Testis (tissue), 3 donors: ENCODE measurements around the gene PIP5K1C. TPM values are rescaled to one million over a fixed set of nuclear protein-coding genes. Genes with fewer than 3 reads are reported as not detected.

Experiments used
- DNase-seq: peaks from one replicate; pipeline ENCODE4 v3.0.0-alpha.2; 2019
- H3K27ac ChIP-seq, 2 donors: fragments of 200-600 bp; sonication (generic); one replicate each; pipeline ENCODE4 v1.5.1; 2019
- H3K27me3 ChIP-seq: fragments of 200-600 bp; sonication (generic); one replicate; pipeline ENCODE4 v1.5.1; 2019
- H3K36me3 ChIP-seq: fragments of 200-600 bp; sonication (generic); one replicate; pipeline ENCODE4 v1.5.1; 2017; ENCODE audit warnings: low read depth; ENCODE audit errors: missing control alignments
- H3K4me1 ChIP-seq: fragments of 200-600 bp; sonication (generic); one replicate; pipeline ENCODE4 v1.5.1; 2019
- H3K4me3 ChIP-seq, 2 donors: fragments of 200-600 bp; sonication (generic); one replicate each; pipeline ENCODE4 v1.5.1; 2017 to 2019
- H3K9me3 ChIP-seq: fragments of 200-600 bp; sonication (generic); one replicate; pipeline ENCODE4 v1.5.1; 2017
- POLR2A ChIP-seq: fragments of 450-650 bp; IDR thresholded peaks from one replicate; pipeline ENCODE4 v1.6.1; 2017; ENCODE audit warnings: antibody characterized with exemption, mild to moderate bottlenecking, moderate library complexity
- WGBS, 2 donors: methylation state at CpG; one replicate each; pipeline ENCODE4 v1.1.5; 2018; 5-methylcytosine and 5-hydroxymethylcytosine counted together
- intact Hi-C: fragments of 100-400 bp; cut with DNase I; formaldehyde crosslinking; loops from one replicate; pipeline ENCODE4 v1.15.1; 2023; ENCODE audit warnings: low total_unique reads
- polyA plus RNA-seq: library from polyadenylated mRNA; stranded (reverse); fragments of 350-450 nt; fragmentation: Illumina TruSeq; extraction: RNeasy Lipid Tissue Mini Kit (QIAGEN cat#74804); gene quantifications from one replicate; pipeline ENCODE4 v1.2.3, GENCODE V29; 2014; ENCODE audit warnings: low read depth, low replicate concordance; ENCODE audit not compliant: insufficient read depth
- total RNA-seq, 2 donors: library from RNA; depleted of rRNA; stranded (reverse); fragments of >200 nt; gene quantifications; one replicate each; pipeline ENCODE4 v1.2.3, GENCODE V29; 2016
- TF ChIP-seq, protein P1 (sequence below), 3 experiments: fragments of 450-650 bp in 2 of 3; fragments of 200-600 bp in 1 of 3; sonication (generic) in 1 of 3; IDR thresholded peaks; one replicate each; pipeline ENCODE4 v1.5.1; 2016 to 2019; ENCODE audit warnings: antibody characterized with exemption in 3 of 3, mild to moderate bottlenecking in 2 of 3, moderate library complexity in 1 of 3

PIP5K1C gene
- total and polyA plus RNA-seq, 3 donors from 2014 or later = 80.2 to 99.1 (median 87.0) TPM

GRCh38 chr19:3664879-3665642 lies 35.2 kb downstream of the PIP5K1C start:
- WGBS, 2 donors = 76% methylated on average over 12 to 19 of the region's 19 CpGs

DNA sequence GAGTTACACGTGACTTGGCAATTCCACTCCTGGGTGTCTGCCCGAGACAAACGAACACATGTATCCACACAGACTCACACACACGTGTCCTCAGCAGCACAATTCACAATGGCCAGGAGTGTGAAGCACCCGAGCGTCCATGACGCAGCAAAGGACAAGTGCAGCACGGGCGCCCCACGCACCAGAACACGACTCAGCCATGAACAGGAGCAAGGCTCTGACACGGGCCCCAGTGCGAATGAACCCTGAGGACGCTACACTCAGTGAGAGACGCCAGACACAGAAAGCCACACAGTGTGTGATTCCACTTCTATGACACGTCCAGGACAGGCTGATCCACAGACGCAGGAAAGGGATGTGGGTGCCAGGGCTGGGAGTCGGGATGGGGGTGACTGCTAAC lies 36.4 kb downstream of the PIP5K1C start:
- WGBS, 2 donors = 89 to 94% methylated on average over 14 to 18 of the region's 18 CpGs
- intact Hi-C loops = no loop called here
- no peaks in the 10 kb centered on the region for H3K27me3 ChIP-seq

More at GRCh38 chr19:3664879-3665642, 35.2 kb downstream of the PIP5K1C start:
- H3K27ac ChIP-seq = no peak overlapping the region
- peaks cover 17% of the 10 kb centered on the region for H3K4me1 ChIP-seq
- H3K9me3 ChIP-seq = no peaks in the 10 kb centered on the region
- DNase-seq = no peak
- intact Hi-C loops = no loop called here
- H3K36me3 ChIP-seq = no peaks in the 10 kb centered on the region
- no peak overlapping the region for H3K4me3 ChIP-seq
- no peak for TF ChIP-seq POLR2A
- TF ChIP-seq, protein P1, sequence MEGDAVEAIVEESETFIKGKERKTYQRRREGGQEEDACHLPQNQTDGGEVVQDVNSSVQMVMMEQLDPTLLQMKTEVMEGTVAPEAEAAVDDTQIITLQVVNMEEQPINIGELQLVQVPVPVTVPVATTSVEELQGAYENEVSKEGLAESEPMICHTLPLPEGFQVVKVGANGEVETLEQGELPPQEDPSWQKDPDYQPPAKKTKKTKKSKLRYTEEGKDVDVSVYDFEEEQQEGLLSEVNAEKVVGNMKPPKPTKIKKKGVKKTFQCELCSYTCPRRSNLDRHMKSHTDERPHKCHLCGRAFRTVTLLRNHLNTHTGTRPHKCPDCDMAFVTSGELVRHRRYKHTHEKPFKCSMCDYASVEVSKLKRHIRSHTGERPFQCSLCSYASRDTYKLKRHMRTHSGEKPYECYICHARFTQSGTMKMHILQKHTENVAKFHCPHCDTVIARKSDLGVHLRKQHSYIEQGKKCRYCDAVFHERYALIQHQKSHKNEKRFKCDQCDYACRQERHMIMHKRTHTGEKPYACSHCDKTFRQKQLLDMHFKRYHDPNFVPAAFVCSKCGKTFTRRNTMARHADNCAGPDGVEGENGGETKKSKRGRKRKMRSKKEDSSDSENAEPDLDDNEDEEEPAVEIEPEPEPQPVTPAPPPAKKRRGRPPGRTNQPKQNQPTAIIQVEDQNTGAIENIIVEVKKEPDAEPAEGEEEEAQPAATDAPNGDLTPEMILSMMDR (IDR thresholded peaks at IDR 0.05) = no peak
- H3K27me3 ChIP-seq = no peaks in the 10 kb centered on the region

GRCh38 chr19:3661284-3662238 lies 38.7 kb downstream of the PIP5K1C start:
- no peaks in the 10 kb centered on the region for H3K9me3 ChIP-seq
- no peak for TF ChIP-seq POLR2A
- TF ChIP-seq, protein P1 (IDR thresholded peaks at IDR 0.05) = no peak
- H3K36me3 ChIP-seq = no peaks in the 10 kb centered on the region
- DNase-seq = no peak
- no peaks in the 10 kb centered on the region for H3K27me3 ChIP-seq
- peaks cover 3% of the 10 kb centered on the region for H3K4me1 ChIP-seq
- no peak overlapping the region for H3K27ac ChIP-seq
- H3K4me3 ChIP-seq = no peak overlapping the region
- intact Hi-C loops = no loop called here
- WGBS, 2 donors = 95 to 98% methylated on average over 24 to 34 of the region's 34 CpGs

More for the DNA sequence above, 36.4 kb downstream of the PIP5K1C start:
- no peak for DNase-seq
- TF ChIP-seq, protein P1 (IDR thresholded peaks at IDR 0.05) = no peak
- no peak for TF ChIP-seq POLR2A
- H3K4me1 ChIP-seq = peaks cover 5% of the 10 kb centered on the region
- no peaks in the 10 kb centered on the region for H3K36me3 ChIP-seq
- H3K9me3 ChIP-seq = no peaks in the 10 kb centered on the region
- H3K27ac ChIP-seq = no peak overlapping the region
- H3K4me3 ChIP-seq = no peak overlapping the region

DNA sequence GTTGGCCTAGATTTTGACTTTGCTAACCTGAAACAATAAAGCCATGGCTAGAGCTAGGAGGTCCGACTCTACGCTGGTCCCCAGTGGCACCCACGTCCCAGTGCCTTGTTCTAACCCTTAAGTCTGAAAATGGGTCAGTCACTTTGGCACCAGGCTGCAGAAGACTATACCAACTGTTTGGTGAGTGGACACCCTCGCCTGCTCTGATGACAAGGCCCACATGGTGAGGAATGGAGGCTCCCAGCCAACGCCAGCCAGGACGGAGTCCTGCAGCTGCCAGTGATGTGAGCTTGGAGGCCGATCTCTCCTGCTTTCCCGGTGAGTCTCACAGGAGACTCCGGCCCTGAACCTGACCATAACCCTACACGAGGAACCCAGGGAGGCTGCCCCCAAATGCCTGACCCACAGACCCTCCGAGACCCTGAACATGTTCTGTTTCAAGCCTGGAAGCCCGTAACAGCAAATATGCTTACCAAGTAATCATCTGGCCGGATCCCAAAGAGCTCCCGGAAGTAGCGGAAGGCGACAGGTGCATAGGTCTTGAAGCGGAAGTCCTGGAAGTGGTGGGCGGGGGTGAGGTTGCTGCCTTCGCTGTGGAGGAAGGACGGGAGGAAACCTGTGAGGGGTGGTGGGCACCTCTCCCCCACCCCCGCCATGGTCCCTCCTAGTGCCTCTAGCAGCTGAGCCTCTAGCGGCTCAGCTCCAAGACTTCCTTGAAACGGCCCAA lies 39.6 kb downstream of the PIP5K1C start:
- Histone ChIP-seq H3K4me1 (peaks cover 3% of the 10 kb centered on the region), H3K4me3 (no peak overlapping the region), H3K36me3 (no peaks in the 10 kb centered on the region), H3K9me3 (no peaks in the 10 kb centered on the region), H3K27ac (no peak overlapping the region), H3K27me3 (no peaks in the 10 kb centered on the region)
- no peak for DNase-seq
- TF ChIP-seq, protein P1 (IDR thresholded peaks at IDR 0.05) = no peak
- TF ChIP-seq POLR2A = no peak
- 88 to 89% methylated on average over 15 to 23 of the region's 23 CpGs for WGBS, 2 donors
- intact Hi-C loops = no loop called here
